HG03342 (cell line): ENCODE results near the gene FAM110D.

Experiments
- ATAC-seq: cut with Tn5 transposase; IDR thresholded peaks from one replicate; pipeline ENCODE4 v1.9.1; 2021; ENCODE audit warnings: mild to moderate bottlenecking, moderate library complexity; ENCODE audit not compliant: unreplicated experiment

Gene FAM110D

GRCh38 chr1:26158908-26159742 is at the start of gene FAM110D:
Gene FAM110D (plus strand): TSS chr1:26159079. CDS start chr1:26161292, 2,213 bp downstream.
- no peak for ATAC-seq

DNA sequence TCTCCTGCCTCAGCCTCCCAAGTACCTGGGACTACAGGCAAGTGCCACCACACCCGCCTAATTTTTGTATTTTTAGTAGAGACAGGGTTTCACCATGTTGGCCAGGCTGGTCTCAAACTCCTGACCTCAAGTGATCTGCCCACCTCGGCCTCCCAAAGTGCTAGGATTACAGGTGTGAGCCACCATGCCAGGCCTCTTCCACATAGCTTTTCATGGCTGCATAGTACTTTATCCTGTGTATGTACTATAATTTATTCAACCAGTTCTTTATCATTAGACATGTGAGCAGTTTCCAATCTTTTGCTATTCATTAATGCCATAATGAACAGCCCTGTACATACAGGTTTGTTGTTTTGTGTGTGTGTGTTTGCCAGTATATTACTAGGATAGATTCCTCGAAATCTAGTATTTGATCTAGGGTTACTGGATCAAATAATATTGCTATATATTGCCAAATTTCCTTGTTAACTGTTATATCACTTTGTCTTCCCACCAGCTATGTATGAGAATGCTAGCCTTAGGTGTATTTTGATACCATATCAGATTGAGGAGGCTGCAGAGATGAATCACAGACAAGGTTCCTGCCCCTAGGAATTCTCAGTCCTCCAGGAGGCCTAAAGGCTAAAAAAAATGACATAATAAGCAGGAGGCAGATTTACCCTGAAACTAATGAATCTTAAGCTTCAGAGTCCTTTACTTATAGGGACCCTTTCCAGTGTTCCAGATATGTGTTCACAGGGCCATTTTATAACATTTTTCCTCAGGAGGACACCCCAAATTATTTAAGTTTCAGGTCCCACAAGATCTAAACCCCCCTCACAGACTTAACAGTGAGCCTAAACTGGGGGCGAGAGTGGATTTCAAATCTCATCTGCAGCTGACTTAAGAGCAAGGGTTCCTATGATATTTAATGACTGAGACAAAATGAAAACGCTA is 49.4 kb upstream of the FAM110D start:
- no peak for ATAC-seq

GRCh38 chr1:26110731-26111529 is 47.9 kb upstream of the FAM110D start:
- peak; percentile 52 for ATAC-seq

DNA sequence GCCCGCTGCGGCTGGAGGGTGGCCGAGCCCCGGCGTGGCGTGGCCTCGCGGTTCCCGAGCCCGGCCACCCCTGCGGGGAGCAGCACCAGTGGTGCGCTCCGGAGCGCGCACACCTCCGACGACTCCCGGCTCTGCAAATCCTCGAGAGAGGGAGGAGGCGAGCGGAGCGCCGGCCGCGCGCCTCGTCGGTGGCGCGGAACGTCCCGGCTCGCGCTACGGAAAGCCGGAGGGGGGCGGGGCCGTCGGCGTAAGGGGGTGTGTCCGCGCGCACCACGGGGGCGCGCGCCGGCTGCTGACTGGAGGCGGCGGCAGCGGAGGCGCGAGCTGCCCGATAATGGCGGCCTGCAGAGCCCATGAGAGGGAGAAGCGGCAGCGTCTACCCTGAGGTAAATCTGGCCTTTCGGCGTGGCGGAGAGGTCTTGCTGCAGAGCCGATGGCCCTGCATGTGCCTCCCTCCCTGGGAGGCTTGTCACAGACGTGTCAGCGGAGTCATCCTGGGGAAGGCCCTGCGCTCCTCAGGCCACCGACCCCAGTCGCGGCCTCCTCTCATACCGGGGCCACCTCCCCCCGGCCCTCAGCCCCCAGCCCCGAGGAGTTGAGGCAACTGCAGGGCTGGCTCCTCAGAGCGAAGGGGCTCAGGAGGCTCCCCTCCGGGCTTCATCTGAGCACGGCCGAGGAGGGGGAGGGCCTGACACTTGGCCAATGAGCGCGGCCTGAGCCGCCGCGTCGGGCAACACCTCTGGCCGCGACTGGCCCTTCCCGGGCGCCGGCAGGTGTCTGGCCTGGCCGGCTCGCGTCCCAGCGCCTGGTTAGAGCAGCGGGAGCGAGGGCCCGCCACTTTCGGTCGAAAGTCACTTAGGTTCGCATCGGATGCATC is 47.1 kb upstream of the FAM110D start, which contains the start of gene PDIK1L:
Gene PDIK1L, plus strand, starts transcription at position 295 of the 877 bp plus-strand sequence. CDS start 2,485 bp downstream, outside the sequence.
- peak; percentile 70 for ATAC-seq

GRCh38 chr1:26112407-26112775 is 46.5 kb upstream of the FAM110D start:
- no peak for ATAC-seq

- no peak for ATAC-seq
Observed at GRCh38 chr1:26114165-26114927, 44.5 kb upstream of the FAM110D start.

GRCh38 chr1:26119892-26120608 is 38.8 kb upstream of the FAM110D start:
- ATAC-seq: no peak

DNA sequence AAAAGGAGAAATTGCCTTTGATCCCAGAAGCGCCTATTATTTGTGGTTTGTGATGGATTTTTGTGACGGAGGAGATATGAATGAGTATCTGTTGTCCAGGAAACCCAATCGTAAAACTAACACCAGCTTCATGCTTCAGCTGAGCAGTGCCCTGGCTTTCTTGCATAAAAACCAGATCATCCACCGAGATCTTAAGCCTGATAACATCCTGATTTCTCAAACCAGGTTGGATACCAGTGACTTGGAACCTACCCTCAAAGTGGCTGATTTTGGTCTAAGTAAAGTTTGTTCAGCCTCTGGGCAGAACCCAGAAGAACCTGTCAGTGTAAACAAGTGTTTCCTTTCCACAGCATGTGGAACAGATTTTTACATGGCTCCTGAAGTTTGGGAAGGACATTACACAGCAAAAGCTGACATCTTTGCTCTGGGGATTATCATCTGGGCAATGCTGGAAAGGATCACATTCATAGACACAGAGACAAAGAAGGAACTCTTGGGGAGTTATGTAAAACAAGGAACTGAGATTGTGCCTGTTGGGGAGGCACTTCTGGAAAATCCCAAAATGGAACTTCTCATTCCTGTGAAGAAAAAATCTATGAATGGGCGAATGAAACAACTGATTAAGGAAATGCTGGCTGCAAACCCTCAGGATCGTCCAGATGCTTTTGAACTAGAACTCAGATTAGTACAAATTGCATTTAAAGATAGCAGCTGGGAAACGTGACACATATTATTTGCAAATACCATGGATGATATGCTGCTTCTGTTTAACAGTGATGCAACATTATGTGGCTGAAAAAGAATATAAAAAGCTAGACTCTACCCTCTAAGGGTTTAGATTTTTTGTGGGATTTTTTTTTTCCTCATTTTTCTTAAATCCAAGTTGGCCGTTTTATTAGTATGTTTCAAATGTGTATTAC is 36.8 kb upstream of the FAM110D start:
- ATAC-seq: no peak

DNA sequence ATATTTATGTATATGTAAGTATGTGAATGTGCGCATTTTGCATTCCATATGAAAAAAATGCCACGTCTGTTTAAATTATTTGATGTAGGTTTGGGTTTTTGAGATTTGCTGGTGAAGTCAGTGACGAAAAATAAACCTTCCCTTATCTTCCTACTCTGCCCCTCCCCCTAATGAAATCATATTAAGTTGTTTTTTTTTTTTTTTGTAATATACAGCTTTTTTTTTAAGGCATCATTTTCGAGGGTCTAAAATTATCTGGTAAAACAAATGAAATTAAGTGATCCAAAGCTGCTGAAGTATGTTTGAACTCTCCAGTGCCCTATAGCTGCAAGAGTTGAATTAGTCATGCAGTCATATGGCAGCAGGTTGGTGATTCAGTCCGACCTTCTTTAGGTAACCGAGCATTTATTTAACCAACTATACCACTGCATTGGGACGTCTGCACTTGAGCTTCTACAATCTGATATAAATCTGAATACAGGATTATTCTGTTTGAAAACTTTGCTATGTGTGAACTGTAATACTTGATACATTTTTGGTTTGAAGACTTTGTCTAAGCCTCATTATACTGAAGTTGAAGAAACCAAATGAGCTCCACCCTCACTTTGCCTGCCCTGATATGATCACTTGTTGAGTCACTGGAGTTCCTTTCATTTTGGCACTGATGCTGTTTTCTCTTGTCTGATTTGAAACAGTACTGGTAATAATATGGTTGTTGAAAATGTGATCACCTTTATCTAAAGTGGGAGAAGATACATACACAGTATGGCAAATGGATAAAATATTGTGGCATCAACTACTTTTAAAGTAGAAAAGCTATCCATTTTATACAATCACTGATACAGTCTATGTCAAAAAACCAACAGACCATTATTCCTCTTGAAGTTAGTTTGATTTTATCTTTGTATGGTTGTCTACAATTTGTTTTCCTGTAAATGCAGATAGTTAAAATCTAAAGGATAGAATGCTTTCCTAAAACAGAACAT is 35.6 kb upstream of the FAM110D start:
- ATAC-seq: no peak

- no peak for ATAC-seq
Observed at GRCh38 chr1:26124418-26125331, 34.2 kb upstream of the FAM110D start.

- ATAC-seq: no peak
Observed at GRCh38 chr1:26125382-26125781, 33.5 kb upstream of the FAM110D start.

DNA sequence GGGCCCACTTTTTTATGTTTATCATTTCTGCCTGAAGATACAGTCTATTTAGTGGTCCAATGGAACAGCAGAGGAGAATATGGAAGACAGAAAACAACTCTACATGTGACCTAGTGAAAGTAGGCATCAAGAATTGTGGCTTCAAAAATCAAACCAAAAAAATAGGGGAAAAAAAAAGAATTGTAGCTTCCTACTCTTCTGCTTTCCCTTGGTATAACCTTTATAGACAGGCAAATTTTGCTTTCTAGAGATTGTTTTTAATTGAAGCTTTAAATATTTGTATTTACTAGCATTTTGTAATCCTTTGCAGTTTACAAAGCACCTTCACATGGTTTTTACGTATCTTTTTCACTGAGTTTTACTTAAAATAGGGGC is 32.9 kb upstream of the FAM110D start:
- ATAC-seq: no peak

DNA sequence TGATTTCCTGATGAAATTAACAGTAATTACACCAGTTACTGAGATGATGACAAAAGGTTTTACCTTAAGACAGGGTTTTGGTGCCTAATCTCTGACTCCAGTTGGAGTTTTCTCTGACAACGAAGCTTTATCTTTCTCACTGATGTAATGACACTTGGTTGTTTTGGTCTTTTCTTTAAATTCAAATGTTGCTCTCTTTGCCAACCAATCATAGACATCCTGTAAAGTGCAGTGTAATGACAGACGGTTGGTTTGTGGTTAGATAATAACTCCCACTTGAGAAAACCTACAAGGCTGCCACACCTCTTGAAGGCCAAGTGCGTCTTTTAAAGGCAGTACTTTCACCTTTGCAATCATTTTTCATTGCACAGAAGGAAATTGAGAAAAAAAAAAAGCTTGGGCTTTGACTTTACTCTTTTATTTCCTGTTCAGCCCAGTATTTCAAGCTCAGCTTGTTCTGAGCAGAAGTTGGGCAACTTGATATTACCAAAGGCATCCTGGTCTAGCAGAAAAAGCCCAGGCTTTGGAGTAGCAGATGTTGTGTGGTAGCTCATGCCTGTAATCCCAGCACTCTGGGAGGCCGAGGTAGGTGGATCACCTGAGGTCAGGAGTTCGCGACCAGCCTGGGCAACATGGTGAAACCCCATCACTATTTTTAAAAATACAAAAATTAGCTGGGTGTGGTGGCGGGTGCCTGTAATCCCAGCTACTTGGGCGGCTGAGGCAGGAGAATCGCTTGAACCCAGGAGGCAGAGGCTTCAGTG is 32.4 kb upstream of the FAM110D start:
- no peak for ATAC-seq
